Osteoblast (primary cell): ENCODE data around the gene FHIT. TPM values are rescaled to one million over a fixed set of nuclear protein-coding genes. Genes with fewer than 3 reads are reported as not detected.

ENCODE experiments used
- DNase-seq: peaks from one replicate; pipeline ENCODE4 v3.0.0; 2011; ENCODE audit warnings: low spot score, mixed read lengths; ENCODE audit not compliant: insufficient read length; ENCODE audit errors: missing footprints
- H2AFZ ChIP-seq: 2 replicates; pipeline ENCODE4 v1.6.0; 2011; ENCODE audit warnings: mild to moderate bottlenecking, low read length
- H3K27ac ChIP-seq: 2 replicates; pipeline ENCODE4 v1.5.1; 2011; ENCODE audit warnings: mild to moderate bottlenecking, low read depth, low read length, moderate library complexity
- H3K27me3 ChIP-seq: 2 replicates; pipeline ENCODE4 v1.6.0; 2012; ENCODE audit warnings: mild to moderate bottlenecking, control low read depth, inconsistent platforms, low read length, moderate library complexity; ENCODE audit not compliant: insufficient read depth
- H3K36me3 ChIP-seq: 2 replicates; pipeline ENCODE4 v1.5.1; 2011; ENCODE audit warnings: mild to moderate bottlenecking, low read length, control low read depth, moderate library complexity; ENCODE audit not compliant: insufficient read depth
- H3K4me1 ChIP-seq: 2 replicates; pipeline ENCODE4 v1.5.1; 2011; ENCODE audit warnings: mild to moderate bottlenecking, low read length, control low read depth, moderate library complexity; ENCODE audit not compliant: insufficient read depth
- H3K4me2 ChIP-seq: 2 replicates; pipeline ENCODE4 v1.6.0; 2011; ENCODE audit warnings: mild to moderate bottlenecking, low read length; ENCODE audit not compliant: insufficient read depth
- H3K4me3 ChIP-seq: fragments of 200-600 bp; sonication (generic); 3 replicates; pipeline ENCODE4 v1.5.1; 2012; ENCODE audit warnings: mild to moderate bottlenecking, low read length, inconsistent platforms; ENCODE audit not compliant: insufficient read depth
- H3K79me2 ChIP-seq: 2 replicates; pipeline ENCODE4 v1.6.0; 2012; ENCODE audit warnings: mild to moderate bottlenecking, low read length, control low read depth, inconsistent platforms; ENCODE audit not compliant: insufficient read depth
- H3K9me3 ChIP-seq: 2 replicates; pipeline ENCODE4 v1.5.1; 2011; ENCODE audit warnings: low read depth, low read length, control low read depth
- H4K20me1 ChIP-seq: 2 replicates; pipeline ENCODE4 v1.6.0; 2012; ENCODE audit warnings: mild to moderate bottlenecking, low read length, control low read depth; ENCODE audit not compliant: insufficient read depth
- CTCF ChIP-seq: IDR thresholded peaks from 2 replicates; pipeline ENCODE4 v1.5.1; 2011; ENCODE audit warnings: mild to moderate bottlenecking, low read depth, low read length, moderate library complexity; ENCODE audit errors: extremely low read depth
- total RNA-seq: library from RNA; depleted of rRNA; stranded (reverse); fragments of >200 nt; gene quantifications from 2 replicates; pipeline ENCODE4 v1.2.3, GENCODE V29; 2012

Gene FHIT
- total RNA-seq, 1 donor: 3.3 TPM

GRCh38 chr3:60603860-60604259, 647.4 kb downstream of the FHIT start:
- no peaks in the 10 kb centered on the region for H3K27me3 ChIP-seq
- H3K4me2 ChIP-seq: no peak overlapping the region
- no peak for DNase-seq
- H2AFZ ChIP-seq: no peak overlapping the region
- no peaks in the 10 kb centered on the region for H4K20me1 ChIP-seq
- H3K4me3 ChIP-seq: no peak overlapping the region
- H3K79me2 ChIP-seq: no peaks in the 10 kb centered on the region
- H3K27ac ChIP-seq: no peak overlapping the region
- H3K36me3 ChIP-seq: no peaks in the 10 kb centered on the region
- no peaks in the 10 kb centered on the region for H3K9me3 ChIP-seq
- no peak for TF ChIP-seq CTCF
- H3K4me1 ChIP-seq: peaks cover under 1% of the 10 kb centered on the region

- no peak overlapping the region for H3K27ac ChIP-seq
- H4K20me1 ChIP-seq: no peaks in the 10 kb centered on the region
- no peaks in the 10 kb centered on the region for H3K36me3 ChIP-seq
- no peak overlapping the region for H3K4me3 ChIP-seq
- no peak for TF ChIP-seq CTCF
- H3K79me2 ChIP-seq: no peaks in the 10 kb centered on the region
- H3K9me3 ChIP-seq: no peaks in the 10 kb centered on the region
- H3K27me3 ChIP-seq: peaks cover 4% of the 10 kb centered on the region
- peaks cover 4% of the 10 kb centered on the region for H3K4me1 ChIP-seq
- no peak overlapping the region for H3K4me2 ChIP-seq
- no peak for DNase-seq
- H2AFZ ChIP-seq: no peak overlapping the region
Observed at GRCh38 chr3:60600848-60601247, 650.4 kb downstream of the FHIT start.

- no peaks in the 10 kb centered on the region for H3K9me3 ChIP-seq
- H3K36me3 ChIP-seq: no peaks in the 10 kb centered on the region
- no peak overlapping the region for H3K27ac ChIP-seq
- H3K27me3 ChIP-seq: peaks cover 4% of the 10 kb centered on the region
- H4K20me1 ChIP-seq: no peaks in the 10 kb centered on the region
- peaks cover 4% of the 10 kb centered on the region for H3K4me1 ChIP-seq
- no peak for DNase-seq
- no peak overlapping the region for H2AFZ ChIP-seq
- no peaks in the 10 kb centered on the region for H3K79me2 ChIP-seq
- TF ChIP-seq CTCF: no peak
- no peak overlapping the region for H3K4me3 ChIP-seq
- H3K4me2 ChIP-seq: no peak overlapping the region
Observed at GRCh38 chr3:60599586-60599985, 651.7 kb downstream of the FHIT start.

- H3K4me1 ChIP-seq: peaks cover 4% of the 10 kb centered on the region
- H3K27ac ChIP-seq: no peak overlapping the region
- H3K9me3 ChIP-seq: no peaks in the 10 kb centered on the region
- peaks cover 4% of the 10 kb centered on the region for H3K27me3 ChIP-seq
- no peak for DNase-seq
- no peaks in the 10 kb centered on the region for H3K79me2 ChIP-seq
- H4K20me1 ChIP-seq: no peaks in the 10 kb centered on the region
- no peaks in the 10 kb centered on the region for H3K36me3 ChIP-seq
- TF ChIP-seq CTCF: no peak
- H3K4me3 ChIP-seq: no peak overlapping the region
- no peak overlapping the region for H3K4me2 ChIP-seq
- no peak overlapping the region for H2AFZ ChIP-seq
Observed at GRCh38 chr3:60598671-60599070, 652.6 kb downstream of the FHIT start.
